AG04450 (cell line): Measurements from ENCODE around the gene BMPR1A. TPM values are rescaled to one million over a fixed set of nuclear protein-coding genes. Genes with fewer than 3 reads are reported as not detected.

Experiments used
- CTCF ChIA-PET: fragments of 300-600, 350-600 bp; formaldehyde crosslinking; extraction: SDS; loops from one replicate; lab custom pipeline; 2022; ENCODE audit warnings: antibody characterized with exemption, inconsistent platforms; lab: Charles Lee
- POLR2A ChIA-PET: fragments of 350-600 bp; formaldehyde crosslinking; extraction: SDS; loops from one replicate; lab custom pipeline; 2021; ENCODE audit warnings: antibody characterized with exemption, inconsistent platforms; lab: Yijun Ruan, JAX
- DNase-seq: peaks from one replicate; pipeline ENCODE4 v3.0.0-alpha.2; 2011; ENCODE audit warnings: low read depth, low spot score
- H3K27ac ChIP-seq: one replicate; pipeline ENCODE4 v1.5.1; 2012; ENCODE audit warnings: low read depth, low read length, control low read depth
- H3K27me3 ChIP-seq: one replicate; pipeline ENCODE4 v1.6.0; 2012; ENCODE audit warnings: low read length; ENCODE audit not compliant: control insufficient read depth, insufficient read depth
- H3K4me3 ChIP-seq: 2 replicates; pipeline ENCODE4 v1.5.1; 2011; ENCODE audit warnings: mild to moderate bottlenecking, low read depth, low read length, control low read depth
- H3K9me3 ChIP-seq: 2 replicates; pipeline ENCODE4 v1.5.1; 2012; ENCODE audit warnings: low read length; ENCODE audit not compliant: control insufficient read depth, insufficient read depth
- polyA plus RNA-seq: library from polyadenylated mRNA; depleted of rRNA; stranded (reverse); fragments of >200 nt; gene quantifications from 2 replicates; pipeline ENCODE4 v1.2.3, GENCODE V29; 2011
- TF ChIP-seq, protein P1 (sequence below): IDR thresholded peaks from 2 replicates; pipeline ENCODE4 v1.5.1; 2011; ENCODE audit warnings: low read depth, low read length, control low read depth, inconsistent platforms

Gene BMPR1A
- polyA plus RNA-seq, 1 experiment = 41.9 TPM

DNA sequence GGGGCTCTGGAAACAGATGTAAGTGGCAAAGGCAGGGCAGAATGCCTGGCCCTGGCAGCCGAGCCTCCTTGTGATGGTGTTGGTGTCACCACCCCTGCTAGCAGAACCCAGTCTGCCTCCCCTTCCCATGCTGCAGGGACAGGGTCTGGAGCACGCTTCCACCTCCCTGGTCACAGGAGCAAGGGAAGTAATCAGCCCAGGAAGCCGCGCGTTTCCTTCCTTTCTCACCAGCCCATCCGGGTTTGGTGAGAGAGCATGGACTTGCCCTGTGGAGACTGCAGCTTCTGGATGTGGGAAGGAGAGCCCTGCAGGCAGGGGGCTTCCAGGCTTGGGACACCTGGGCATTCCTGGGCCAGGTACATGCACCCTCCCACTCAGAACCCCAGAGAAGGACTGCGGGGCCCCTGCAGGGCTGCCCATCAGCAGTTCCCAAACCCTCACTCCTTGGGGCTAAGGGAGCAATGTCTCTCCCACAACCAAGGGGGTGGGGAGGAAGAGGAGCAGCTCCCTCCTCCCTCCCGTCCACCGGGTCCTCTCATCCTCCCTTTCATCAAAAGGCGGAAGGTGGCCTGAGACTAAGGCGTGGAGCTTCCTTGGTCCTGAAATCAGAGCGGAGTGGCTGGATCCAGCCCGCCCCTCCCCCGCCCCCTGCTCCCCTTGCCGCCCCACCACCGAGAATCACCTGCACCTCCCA lies 199.2 kb downstream of the BMPR1A start:
- H3K27ac ChIP-seq = no peak overlapping the region
- no peak overlapping the region for H3K4me3 ChIP-seq
- ChIA-PET POLR2A (no interaction called here), CTCF (interaction anchor here (1.4 to 2.8 kb wide), 3 partner anchors 13 to 267 kb away, joined by 3 to 14 read pairs (median 7); partner anchors contain the start of gene ADIRF)
- peaks cover 21% of the 10 kb centered on the region for H3K9me3 ChIP-seq
- H3K27me3 ChIP-seq = no peaks in the 10 kb centered on the region
- TF ChIP-seq, protein P1, sequence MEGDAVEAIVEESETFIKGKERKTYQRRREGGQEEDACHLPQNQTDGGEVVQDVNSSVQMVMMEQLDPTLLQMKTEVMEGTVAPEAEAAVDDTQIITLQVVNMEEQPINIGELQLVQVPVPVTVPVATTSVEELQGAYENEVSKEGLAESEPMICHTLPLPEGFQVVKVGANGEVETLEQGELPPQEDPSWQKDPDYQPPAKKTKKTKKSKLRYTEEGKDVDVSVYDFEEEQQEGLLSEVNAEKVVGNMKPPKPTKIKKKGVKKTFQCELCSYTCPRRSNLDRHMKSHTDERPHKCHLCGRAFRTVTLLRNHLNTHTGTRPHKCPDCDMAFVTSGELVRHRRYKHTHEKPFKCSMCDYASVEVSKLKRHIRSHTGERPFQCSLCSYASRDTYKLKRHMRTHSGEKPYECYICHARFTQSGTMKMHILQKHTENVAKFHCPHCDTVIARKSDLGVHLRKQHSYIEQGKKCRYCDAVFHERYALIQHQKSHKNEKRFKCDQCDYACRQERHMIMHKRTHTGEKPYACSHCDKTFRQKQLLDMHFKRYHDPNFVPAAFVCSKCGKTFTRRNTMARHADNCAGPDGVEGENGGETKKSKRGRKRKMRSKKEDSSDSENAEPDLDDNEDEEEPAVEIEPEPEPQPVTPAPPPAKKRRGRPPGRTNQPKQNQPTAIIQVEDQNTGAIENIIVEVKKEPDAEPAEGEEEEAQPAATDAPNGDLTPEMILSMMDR = no peak
- DNase-seq = no peak

- no peak overlapping the region for H3K27ac ChIP-seq
- CTCF ChIA-PET = interaction anchor here (1.0 to 1.3 kb wide), 2 partner anchors 10 to 16 kb away, joined by 3 to 8 read pairs; no protein-coding TSS in a partner anchor
- TF ChIP-seq, protein P1 = no peak
- POLR2A ChIA-PET = no interaction called here
- DNase-seq = no peak
- H3K27me3 ChIP-seq = no peaks in the 10 kb centered on the region
- H3K4me3 ChIP-seq = no peak overlapping the region
- H3K9me3 ChIP-seq = peaks cover 21% of the 10 kb centered on the region
Measured at GRCh38 chr10:86956195-86956847, 199.9 kb downstream of the BMPR1A start.

- no peak overlapping the region for H3K4me3 ChIP-seq
- no peak overlapping the region for H3K27ac ChIP-seq
- TF ChIP-seq, protein P1 = no peak
- no peak for DNase-seq
- peaks cover 18% of the 10 kb centered on the region for H3K9me3 ChIP-seq
- CTCF ChIA-PET = interaction anchor here (0.8 to 1.3 kb wide), 3 partner anchors 10 to 268 kb away, joined by 3 to 8 read pairs (median 3); no protein-coding TSS in a partner anchor
- H3K27me3 ChIP-seq = no peaks in the 10 kb centered on the region
- POLR2A ChIA-PET = no interaction called here
Measured at GRCh38 chr10:86956848-86957448, 200.5 kb downstream of the BMPR1A start.

DNA sequence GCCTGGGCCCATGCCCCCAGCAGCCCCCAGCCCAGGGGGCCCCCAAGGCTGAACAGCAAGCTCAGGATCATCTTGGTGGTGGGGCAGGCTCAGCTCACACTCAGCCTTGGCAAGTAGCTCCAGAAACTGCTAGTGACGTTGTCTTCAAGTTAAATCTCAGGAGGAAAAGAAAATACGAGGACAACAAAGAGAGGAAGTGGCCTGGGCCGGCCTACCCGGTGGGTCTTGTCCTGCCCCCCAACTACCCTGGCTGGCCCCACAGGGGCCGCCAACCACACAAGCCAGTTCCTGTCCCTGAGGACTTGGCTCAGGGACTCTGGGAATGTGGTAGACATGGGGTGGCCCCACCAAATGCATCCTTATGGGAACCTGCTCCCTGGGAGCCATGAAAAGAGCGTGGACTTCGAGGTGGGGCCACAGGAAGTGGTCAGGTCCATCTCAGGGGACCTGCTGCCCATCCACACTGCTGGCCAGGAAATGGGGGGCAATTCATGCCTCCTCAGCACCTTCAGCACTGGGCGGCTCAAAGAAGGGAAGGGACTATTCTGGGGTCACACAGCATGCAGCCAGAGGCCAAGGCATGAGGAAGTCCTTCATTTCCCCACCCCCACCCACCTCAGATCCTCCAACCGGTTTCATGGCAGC lies 201.2 kb downstream of the BMPR1A start, which contains the start of gene MMRN2:
TSS of gene MMRN2 (minus strand) at position 145 of the 645 bp plus-strand sequence. CDS start at position 71, 74 bp downstream.
- Histone ChIP-seq H3K4me3 (no peak within 1 kb of the TSS), H3K27me3 (no peaks in the 10 kb centered on the region), H3K9me3 (peaks cover 13% of the 10 kb centered on the region; the same call in 1 of the 2 replicates), H3K27ac (no peak within 1 kb of the TSS)
- no peak for DNase-seq
- TF ChIP-seq, protein P1 = no peak
- ChIA-PET POLR2A (interaction anchor here (1.0 kb wide), 1 partner anchor 13 kb away, joined by 3 read pairs; no protein-coding TSS in a partner anchor), CTCF (interaction anchor here (0.8 to 1.3 kb wide), 2 partner anchors 9 to 269 kb away, joined by 3 to 8 read pairs; no protein-coding TSS in a partner anchor)
